Spleen (tissue), 7 donors: Measurements from ENCODE around the gene TAOK3.

ENCODE experiments used
- POLR2A ChIP-seq, 3 donors: fragments of 450-650 bp; IDR thresholded peaks; one replicate each; pipeline ENCODE4 v1.5.1; 2017; ENCODE audit warnings: antibody characterized with exemption in 3 of 3, mild to moderate bottlenecking in 1 of 3
- TF ChIP-seq, protein P1 (sequence below), 11 experiments: fragments of 200-600 bp in 7 of 11; fragments of 450-650 bp in 4 of 11; sonication (generic) in 4 of 11; IDR thresholded peaks in 8 of 11; conservative IDR thresholded peaks in 3 of 11; 1 replicate in 7 of 11; 2 replicates in 4 of 11; pipeline versions ENCODE4 v1.4.0 to v1.8.0; 2016 to 2021; ENCODE audit warnings: antibody characterized with exemption in 11 of 11, inconsistent platforms in 4 of 11, mild to moderate bottlenecking in 1 of 11
- donor health status: DM: no; HTN: no; CAD: no; lungs with moderate emphysema.
- donor health status: DM: no; HTN: no; CAD: no.
- donor health status: DM: no; HTN: no; CAD: no.

DNA sequence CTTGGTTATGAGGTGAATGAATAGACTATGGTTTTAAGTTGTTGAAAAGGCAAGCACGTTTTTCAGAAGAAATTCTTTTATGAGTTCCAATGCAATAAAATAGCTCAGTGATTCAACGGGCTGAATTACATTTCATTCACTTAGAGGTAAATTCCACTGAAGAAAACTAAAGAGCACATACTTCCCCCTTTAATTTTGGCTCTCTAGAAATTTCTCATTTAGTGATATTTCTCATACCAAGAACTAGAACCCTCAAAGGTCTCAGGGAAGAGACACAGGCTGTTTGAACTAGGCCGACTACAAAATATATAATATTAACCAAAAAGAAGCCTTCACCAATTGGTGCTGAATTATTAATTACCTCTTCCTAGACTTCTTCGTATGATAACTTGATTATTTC, 68.6 kb downstream of the TAOK3 start:
- TF ChIP-seq POLR2A (IDR thresholded peaks at IDR 0.05) = no peak
- TF ChIP-seq, protein P1, sequence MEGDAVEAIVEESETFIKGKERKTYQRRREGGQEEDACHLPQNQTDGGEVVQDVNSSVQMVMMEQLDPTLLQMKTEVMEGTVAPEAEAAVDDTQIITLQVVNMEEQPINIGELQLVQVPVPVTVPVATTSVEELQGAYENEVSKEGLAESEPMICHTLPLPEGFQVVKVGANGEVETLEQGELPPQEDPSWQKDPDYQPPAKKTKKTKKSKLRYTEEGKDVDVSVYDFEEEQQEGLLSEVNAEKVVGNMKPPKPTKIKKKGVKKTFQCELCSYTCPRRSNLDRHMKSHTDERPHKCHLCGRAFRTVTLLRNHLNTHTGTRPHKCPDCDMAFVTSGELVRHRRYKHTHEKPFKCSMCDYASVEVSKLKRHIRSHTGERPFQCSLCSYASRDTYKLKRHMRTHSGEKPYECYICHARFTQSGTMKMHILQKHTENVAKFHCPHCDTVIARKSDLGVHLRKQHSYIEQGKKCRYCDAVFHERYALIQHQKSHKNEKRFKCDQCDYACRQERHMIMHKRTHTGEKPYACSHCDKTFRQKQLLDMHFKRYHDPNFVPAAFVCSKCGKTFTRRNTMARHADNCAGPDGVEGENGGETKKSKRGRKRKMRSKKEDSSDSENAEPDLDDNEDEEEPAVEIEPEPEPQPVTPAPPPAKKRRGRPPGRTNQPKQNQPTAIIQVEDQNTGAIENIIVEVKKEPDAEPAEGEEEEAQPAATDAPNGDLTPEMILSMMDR (IDR thresholded peaks at IDR 0.05 in 8 of 11, conservative IDR thresholded peaks at IDR 0.05 in 3 of 11) = no peak
